HL-60 (cell line): ENCODE data around the gene GPR150.

Experiments
- DNase-seq, 2 experiments: peaks; one replicate each; pipeline ENCODE4 v3.0.0-alpha.2; 2010 to 2020; ENCODE audit warnings: low read depth in 1 of 2, low spot score in 1 of 2
- H3K27ac ChIP-seq: fragments of 250-450 bp; sonication (Bioruptor Pico); replicated peaks from 2 replicates; pipeline ENCODE4 v1.5.1; 2020; ENCODE audit warnings: mild to moderate bottlenecking, moderate library complexity
- H3K27me3 ChIP-seq: fragments of 250-450 bp; sonication (Bioruptor Pico); 2 replicates; pipeline ENCODE4 v1.5.1; 2021; ENCODE audit warnings: mild to moderate bottlenecking, moderate library complexity; ENCODE audit not compliant: insufficient read depth, poor library complexity, severe bottlenecking
- H3K4me3 ChIP-seq: replicated peaks from 2 replicates; pipeline ENCODE4 v1.5.1; 2011; ENCODE audit warnings: mild to moderate bottlenecking, control low read depth, low read length; ENCODE audit not compliant: insufficient read depth
- GABPA ChIP-seq: IDR thresholded peaks from 2 replicates; pipeline ENCODE4 v1.6.1; 2012; ENCODE audit warnings: low read depth
- POLR2AphosphoS5 ChIP-seq: IDR thresholded peaks from 2 replicates; pipeline ENCODE4 v1.6.1; 2012; ENCODE audit warnings: low read depth
- REST ChIP-seq: IDR thresholded peaks from 2 replicates; pipeline ENCODE4 v1.6.1; 2012; ENCODE audit warnings: low read depth; ENCODE audit not compliant: insufficient replicate concordance
- SPI1 ChIP-seq: IDR thresholded peaks from 2 replicates; pipeline ENCODE4 v1.6.1; 2012; ENCODE audit warnings: low read depth, mild to moderate bottlenecking, borderline replicate concordance
- TF ChIP-seq, protein P1 (sequence below): IDR thresholded peaks from one replicate; pipeline ENCODE4 v1.5.1; 2011; ENCODE audit warnings: low read length, control low read depth, inconsistent platforms; ENCODE audit not compliant: insufficient read depth

The GPR150 gene

DNA sequence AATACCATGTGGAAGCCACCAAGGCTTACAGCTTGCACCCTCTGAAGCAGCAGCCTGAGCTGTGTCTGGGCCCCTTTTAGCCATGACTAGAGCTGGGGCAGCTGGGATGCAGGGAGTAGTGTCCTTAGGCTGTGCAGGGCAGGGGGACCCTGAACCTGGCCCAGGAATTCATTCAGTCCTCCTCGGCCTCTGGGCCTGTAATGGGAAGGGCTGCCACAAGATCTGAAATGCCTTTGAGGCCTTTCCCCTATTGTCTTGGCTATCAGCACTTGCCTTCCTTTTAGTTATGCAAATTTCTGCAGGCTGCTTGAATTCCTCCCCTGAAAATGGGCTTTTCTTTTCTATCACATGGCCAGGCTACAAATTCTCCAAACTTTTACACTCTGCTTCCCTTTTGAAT is 9.0 kb downstream of the GPR150 start:
- H3K27me3 ChIP-seq: no peaks in the 10 kb centered on the region
- no peak for DNase-seq
- TF ChIP-seq REST: no peak
- TF ChIP-seq, protein P1, sequence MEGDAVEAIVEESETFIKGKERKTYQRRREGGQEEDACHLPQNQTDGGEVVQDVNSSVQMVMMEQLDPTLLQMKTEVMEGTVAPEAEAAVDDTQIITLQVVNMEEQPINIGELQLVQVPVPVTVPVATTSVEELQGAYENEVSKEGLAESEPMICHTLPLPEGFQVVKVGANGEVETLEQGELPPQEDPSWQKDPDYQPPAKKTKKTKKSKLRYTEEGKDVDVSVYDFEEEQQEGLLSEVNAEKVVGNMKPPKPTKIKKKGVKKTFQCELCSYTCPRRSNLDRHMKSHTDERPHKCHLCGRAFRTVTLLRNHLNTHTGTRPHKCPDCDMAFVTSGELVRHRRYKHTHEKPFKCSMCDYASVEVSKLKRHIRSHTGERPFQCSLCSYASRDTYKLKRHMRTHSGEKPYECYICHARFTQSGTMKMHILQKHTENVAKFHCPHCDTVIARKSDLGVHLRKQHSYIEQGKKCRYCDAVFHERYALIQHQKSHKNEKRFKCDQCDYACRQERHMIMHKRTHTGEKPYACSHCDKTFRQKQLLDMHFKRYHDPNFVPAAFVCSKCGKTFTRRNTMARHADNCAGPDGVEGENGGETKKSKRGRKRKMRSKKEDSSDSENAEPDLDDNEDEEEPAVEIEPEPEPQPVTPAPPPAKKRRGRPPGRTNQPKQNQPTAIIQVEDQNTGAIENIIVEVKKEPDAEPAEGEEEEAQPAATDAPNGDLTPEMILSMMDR: no peak
- no peak for TF ChIP-seq POLR2AphosphoS5
- no peak for TF ChIP-seq SPI1
- TF ChIP-seq GABPA: no peak
- H3K4me3 ChIP-seq: no peak overlapping the region
- no peak overlapping the region for H3K27ac ChIP-seq

DNA sequence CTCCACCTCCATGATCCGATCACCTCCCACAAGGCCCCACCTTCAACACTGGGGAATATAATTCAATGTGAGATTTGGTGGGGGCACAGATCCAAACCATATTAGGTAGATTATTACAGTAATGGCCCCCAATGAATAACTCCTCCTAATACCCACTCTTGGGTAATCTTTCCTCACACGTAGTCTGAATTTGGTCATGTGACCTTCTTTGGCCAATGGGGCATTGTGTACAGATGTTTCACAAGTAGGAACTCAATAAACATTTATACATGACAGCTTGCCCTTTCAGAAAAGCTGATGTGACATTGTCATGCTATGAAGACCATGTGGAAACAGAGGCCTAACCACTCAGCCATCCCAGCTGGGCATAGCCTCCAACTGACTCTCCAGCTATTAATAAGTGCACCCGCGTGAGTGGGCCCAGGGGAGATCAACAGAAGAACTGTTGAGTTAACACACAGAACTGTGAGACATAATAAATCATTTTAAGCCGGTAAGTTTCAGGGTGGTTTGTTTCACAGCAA is 10.6 kb downstream of the GPR150 start:
- TF ChIP-seq SPI1 (no peak), REST (no peak), GABPA (no peak), POLR2AphosphoS5 (no peak)
- TF ChIP-seq, protein P1: no peak
- Histone ChIP-seq H3K4me3 (no peak overlapping the region), H3K27me3 (no peaks in the 10 kb centered on the region), H3K27ac (no peak overlapping the region)
- DNase-seq: no peak

GRCh38 chr5:95631255-95631958 is 11.5 kb downstream of the GPR150 start:
- DNase-seq: no peak
- H3K4me3 ChIP-seq: no peak overlapping the region

More at GRCh38 chr5:95631255-95631958, 11.5 kb downstream of the GPR150 start:
- no peaks in the 10 kb centered on the region for H3K27me3 ChIP-seq
- no peak for TF ChIP-seq SPI1
- TF ChIP-seq REST: no peak
- TF ChIP-seq, protein P1: no peak
- TF ChIP-seq POLR2AphosphoS5: no peak
- no peak for TF ChIP-seq GABPA
- no peak overlapping the region for H3K27ac ChIP-seq
